ENCODE results near the gene TPM2. TPM values are rescaled to one million over a fixed set of nuclear protein-coding genes. Genes with fewer than 3 reads are reported as not detected.

TPM2 gene
- total and polyA plus RNA-seq, 8 donors: 145 to 261 (median 192) TPM

- intact Hi-C loops (cut with DNase I): no loop called here
- DNase-seq (peak in 1 of 4 donors; percentile 32), ATAC-seq (no peak)
- H3K4me3 ChIP-seq: peak overlapping the region; percentile 80 to 83
- H3K27ac ChIP-seq: peak overlapping the region; percentile 96 to 97
- peaks cover 0 to 32% of the 10 kb centered on the region in 2 donors for H3K36me3 ChIP-seq
- no peaks in the 10 kb centered on the region for H3K9me3 ChIP-seq
- peaks cover 52 to 70% of the 10 kb centered on the region in 2 donors for H3K4me1 ChIP-seq
- no peak for TF ChIP-seq CTCF (IDR thresholded peaks at IDR 0.05)
- no peaks in the 10 kb centered on the region for H3K27me3 ChIP-seq
These were observed 41.9 kb upstream of the TPM2 start for GRCh38 chr9:35731415-35732184.

DNA sequence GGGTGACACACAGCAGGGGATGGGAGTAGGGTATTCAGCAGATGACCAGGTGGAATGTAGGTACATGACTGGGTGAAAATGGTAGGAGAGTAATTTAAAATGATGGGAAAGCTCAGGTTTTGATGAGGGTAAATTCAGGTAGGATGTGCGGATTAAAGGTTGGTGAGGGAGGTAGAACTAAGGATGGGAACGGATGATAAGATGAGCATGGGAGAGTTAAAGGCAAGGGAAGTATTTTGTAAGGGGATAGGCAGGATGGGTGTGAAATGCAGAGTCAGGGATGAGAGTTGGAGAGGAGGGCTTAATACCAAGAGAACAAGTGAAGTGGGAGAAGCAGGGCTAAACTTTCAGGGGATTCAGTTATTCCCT, 40.7 kb upstream of the TPM2 start:
- ATAC-seq (no peak), DNase-seq (no peak)
- H3K4me1 ChIP-seq: peaks cover 59 to 69% of the 10 kb centered on the region in 2 donors

DNA sequence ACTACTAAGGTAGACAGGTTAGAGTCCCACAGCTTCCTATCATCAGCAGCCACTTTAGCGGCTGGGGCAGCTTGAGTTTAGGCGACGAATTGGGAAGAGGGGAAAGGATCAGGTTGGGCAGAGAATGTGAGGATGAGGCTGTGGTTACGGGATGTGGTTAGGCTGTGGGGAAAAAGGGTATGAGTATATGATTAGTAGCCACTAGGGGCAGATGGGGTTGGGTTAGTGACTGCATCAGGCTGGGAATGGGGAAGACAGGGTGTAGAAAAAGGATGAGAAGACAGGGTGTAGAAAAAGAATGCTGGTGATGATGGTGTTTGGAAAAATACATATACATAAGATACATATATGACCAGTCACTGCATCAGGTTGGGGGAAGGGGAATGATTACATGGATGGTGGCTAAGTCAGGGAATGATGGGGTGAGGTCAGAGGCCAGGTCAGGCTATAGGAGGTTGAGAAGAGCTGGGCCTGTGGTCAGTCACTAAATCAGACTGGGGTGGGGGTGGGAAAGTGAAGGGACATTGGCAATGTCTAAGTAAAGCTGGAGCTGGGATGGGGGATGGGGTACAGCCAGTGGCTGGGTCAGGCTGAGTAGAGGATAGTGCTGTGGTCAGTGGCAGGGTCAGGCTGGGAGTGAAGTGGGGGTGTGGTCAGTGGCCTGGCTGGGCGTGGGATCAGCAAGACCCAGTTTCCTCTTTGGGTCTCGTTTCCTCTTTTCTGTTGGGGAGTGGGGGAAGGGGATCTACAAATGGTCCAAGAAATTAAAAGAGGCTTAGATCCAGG, 40.2 kb upstream of the TPM2 start:
- peaks cover 0 to 32% of the 10 kb centered on the region in 2 donors for H3K36me3 ChIP-seq
- no peak for ATAC-seq
- intact Hi-C loops (cut with DNase I): loop anchor here in 1 of 2 donors (10.0 kb wide), 1 partner anchor 65 kb away; the partner anchor contains the start of gene ARHGEF39
- H3K4me3 ChIP-seq: peak overlapping the region; percentile 18 to 83
- H3K9me3 ChIP-seq: no peaks in the 10 kb centered on the region
- TF ChIP-seq CTCF (IDR thresholded peaks at IDR 0.05): peak; percentile 36 to 58
- H3K27ac ChIP-seq: peak overlapping the region; percentile 96 to 97
- peak in 3 of 4 donors; percentile 52 to 93 (median 87) for DNase-seq
- no peaks in the 10 kb centered on the region for H3K27me3 ChIP-seq
- H3K4me1 ChIP-seq: peaks cover 59 to 71% of the 10 kb centered on the region in 2 donors

More for the DNA sequence above, 40.7 kb upstream of the TPM2 start:
- Histone ChIP-seq H3K27ac (peak overlapping the region; percentile 96 to 97), H3K36me3 (peaks cover 0 to 32% of the 10 kb centered on the region in 2 donors), H3K27me3 (no peaks in the 10 kb centered on the region), H3K4me3 (peak overlapping the region; percentile 80 to 83), H3K9me3 (no peaks in the 10 kb centered on the region)
- intact Hi-C loops (cut with DNase I): no loop called here
- TF ChIP-seq CTCF (IDR thresholded peaks at IDR 0.05): no peak

- ATAC-seq (no peak), DNase-seq (no peak)
- H3K27me3 ChIP-seq: no peaks in the 10 kb centered on the region
- H3K9me3 ChIP-seq: no peaks in the 10 kb centered on the region
- H3K4me1 ChIP-seq: peaks cover 59 to 69% of the 10 kb centered on the region in 2 donors
- H3K36me3 ChIP-seq: peaks cover 0 to 32% of the 10 kb centered on the region in 2 donors
- intact Hi-C loops (cut with DNase I): loop anchor here in 1 of 2 donors (10.0 kb wide), 1 partner anchor 64 kb away; the partner anchor contains the start of gene ARHGEF39
- H3K27ac ChIP-seq: peak overlapping the region; percentile 73 to 97
- H3K4me3 ChIP-seq: peak overlapping the region; percentile 18 to 83
- TF ChIP-seq CTCF (IDR thresholded peaks at IDR 0.05): no peak
These were observed 39.4 kb upstream of the TPM2 start for GRCh38 chr9:35729101-35729500.

Data from left lung (tissue), 10 donors.